Measurements from ENCODE around the gene ANO1. TPM values are rescaled to one million over a fixed set of nuclear protein-coding genes. Genes with fewer than 3 reads are reported as not detected.

ANO1 gene
- total and polyA plus RNA-seq, 2 donors = 10.4 to 15.0 TPM

DNA sequence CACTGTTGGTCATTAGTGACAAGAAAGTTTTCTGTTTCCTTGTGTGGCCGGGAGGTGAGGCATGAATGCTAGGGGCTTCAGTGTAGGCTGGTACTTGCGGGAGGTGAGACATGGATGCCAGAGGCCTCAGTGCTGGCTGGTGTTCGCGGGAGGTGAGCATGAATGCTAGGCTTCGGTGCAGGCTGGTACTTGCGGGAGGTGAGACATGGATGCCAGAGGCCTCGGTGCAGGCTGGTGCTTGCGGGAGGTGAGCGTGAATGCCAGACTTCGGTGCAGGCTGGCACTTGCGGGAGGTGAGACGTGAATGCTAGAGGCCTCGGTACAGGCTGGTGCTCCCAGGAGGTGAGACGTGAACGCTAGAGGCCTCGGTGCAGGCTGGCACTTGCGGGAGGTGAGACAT is 48.4 kb downstream of the ANO1 start:
- no peaks in the 10 kb centered on the region for H3K4me1 ChIP-seq (ENCODE audit: insufficient read depth)
- H3K4me3 ChIP-seq (ENCODE audit: low read depth, low read length) = no peak overlapping the region
- 86% methylated on average over 17 of the region's 17 CpGs for WGBS
- DNase-seq (ENCODE audit: extremely low spot score) = no peak
- no peak overlapping the region for H3K27ac ChIP-seq (ENCODE audit: low read depth)
- H3K36me3 ChIP-seq (ENCODE audit: insufficient read depth) = no peaks in the 10 kb centered on the region

- no peak for DNase-seq (ENCODE audit: extremely low spot score)
- H3K27ac ChIP-seq (ENCODE audit: low read depth) = no peak overlapping the region
- no peaks in the 10 kb centered on the region for H3K36me3 ChIP-seq (ENCODE audit: insufficient read depth)
- H3K4me1 ChIP-seq (ENCODE audit: insufficient read depth) = no peaks in the 10 kb centered on the region
- no peak overlapping the region for H3K4me3 ChIP-seq (ENCODE audit: low read depth, low read length)
- 56% methylated on average over 6 of the region's 6 CpGs for WGBS
Measured at GRCh38 chr11:70127653-70128434, 49.7 kb downstream of the ANO1 start.

- Histone ChIP-seq H3K4me1 (ENCODE audit: insufficient read depth) (no peaks in the 10 kb centered on the region), H3K27ac (ENCODE audit: low read depth) (no peak overlapping the region), H3K4me3 (ENCODE audit: low read depth, low read length) (no peak overlapping the region), H3K36me3 (ENCODE audit: insufficient read depth) (no peaks in the 10 kb centered on the region)
- WGBS = 79% methylated on average over 14 of the region's 14 CpGs
- DNase-seq (ENCODE audit: extremely low spot score) = no peak
Measured at GRCh38 chr11:70128435-70128906, 50.4 kb downstream of the ANO1 start.

DNA sequence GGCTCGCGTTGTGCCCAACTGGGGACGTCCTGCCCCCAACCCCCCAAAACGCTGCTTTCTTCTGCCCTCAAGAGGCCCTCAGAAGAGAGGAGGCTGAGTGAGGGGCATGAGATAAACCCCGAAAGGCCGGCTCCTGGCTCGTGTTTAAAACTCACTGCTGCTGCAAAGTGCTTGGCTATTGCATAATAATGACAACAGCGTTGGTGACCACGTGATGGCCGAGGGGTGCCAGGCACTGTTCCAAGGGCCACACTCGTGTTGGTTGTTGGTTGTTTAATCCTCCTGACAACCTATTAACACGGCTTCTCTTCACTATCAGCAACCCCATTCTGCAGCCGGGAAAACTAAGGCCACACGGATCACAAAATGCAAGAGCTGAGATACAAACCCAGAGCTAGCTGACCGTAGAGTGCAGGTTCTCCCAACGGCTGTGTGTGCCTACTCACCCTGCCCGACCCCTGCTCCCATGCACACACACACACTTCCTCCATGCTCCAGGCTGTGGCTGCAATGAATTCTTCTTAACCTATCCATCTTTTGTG is 51.0 kb downstream of the ANO1 start:
- 71% methylated on average over 17 of the region's 17 CpGs for WGBS
- no peak for DNase-seq (ENCODE audit: extremely low spot score)
- Histone ChIP-seq H3K36me3 (ENCODE audit: insufficient read depth) (no peaks in the 10 kb centered on the region), H3K4me3 (ENCODE audit: low read depth, low read length) (no peak overlapping the region), H3K4me1 (ENCODE audit: insufficient read depth) (no peaks in the 10 kb centered on the region), H3K27ac (ENCODE audit: low read depth) (no peak overlapping the region)

GRCh38 chr11:70130636-70131035 is 52.5 kb downstream of the ANO1 start:
- no peak for DNase-seq (ENCODE audit: extremely low spot score)
- Histone ChIP-seq H3K27ac (ENCODE audit: low read depth) (no peak overlapping the region), H3K4me3 (ENCODE audit: low read depth, low read length) (no peak overlapping the region), H3K36me3 (ENCODE audit: insufficient read depth) (no peaks in the 10 kb centered on the region), H3K4me1 (ENCODE audit: insufficient read depth) (no peaks in the 10 kb centered on the region)
- 95% methylated on average over 14 of the region's 14 CpGs for WGBS

GRCh38 chr11:70131606-70132190 is 53.6 kb downstream of the ANO1 start:
- H3K27ac ChIP-seq (ENCODE audit: low read depth) = no peak overlapping the region
- 93% methylated on average over 19 of the region's 19 CpGs for WGBS
- H3K4me3 ChIP-seq (ENCODE audit: low read depth, low read length) = no peak overlapping the region
- no peaks in the 10 kb centered on the region for H3K36me3 ChIP-seq (ENCODE audit: insufficient read depth)
- no peak for DNase-seq (ENCODE audit: extremely low spot score)
- H3K4me1 ChIP-seq (ENCODE audit: insufficient read depth) = no peaks in the 10 kb centered on the region

- no peaks in the 10 kb centered on the region for H3K4me1 ChIP-seq (ENCODE audit: insufficient read depth)
- 91% methylated on average over 6 of the region's 6 CpGs for WGBS
- H3K36me3 ChIP-seq (ENCODE audit: insufficient read depth) = no peaks in the 10 kb centered on the region
- H3K4me3 ChIP-seq (ENCODE audit: low read depth, low read length) = no peak overlapping the region
- no peak overlapping the region for H3K27ac ChIP-seq (ENCODE audit: low read depth)
- DNase-seq (ENCODE audit: extremely low spot score) = no peak
Measured at GRCh38 chr11:70132641-70133040, 54.5 kb downstream of the ANO1 start.

GRCh38 chr11:70133771-70134335 is 55.7 kb downstream of the ANO1 start:
- H3K4me3 ChIP-seq (ENCODE audit: low read depth, low read length) = no peak overlapping the region
- no peaks in the 10 kb centered on the region for H3K36me3 ChIP-seq (ENCODE audit: insufficient read depth)
- WGBS = 86% methylated on average over 16 of the region's 16 CpGs
- no peaks in the 10 kb centered on the region for H3K4me1 ChIP-seq (ENCODE audit: insufficient read depth)
- H3K27ac ChIP-seq (ENCODE audit: low read depth) = no peak overlapping the region
- no peak for DNase-seq (ENCODE audit: extremely low spot score)

- Histone ChIP-seq H3K36me3 (ENCODE audit: insufficient read depth) (no peaks in the 10 kb centered on the region), H3K27ac (ENCODE audit: low read depth) (no peak overlapping the region), H3K4me1 (ENCODE audit: insufficient read depth) (no peaks in the 10 kb centered on the region), H3K4me3 (ENCODE audit: low read depth, low read length) (no peak overlapping the region)
- no peak for DNase-seq (ENCODE audit: extremely low spot score)
- WGBS = 91% methylated on average over 14 of the region's 14 CpGs
Measured at GRCh38 chr11:70134490-70134889, 56.4 kb downstream of the ANO1 start.

- Histone ChIP-seq H3K4me3 (ENCODE audit: low read depth, low read length) (no peak overlapping the region), H3K36me3 (ENCODE audit: insufficient read depth) (no peaks in the 10 kb centered on the region), H3K27ac (ENCODE audit: low read depth) (no peak overlapping the region), H3K4me1 (ENCODE audit: insufficient read depth) (no peaks in the 10 kb centered on the region)
- no peak for DNase-seq (ENCODE audit: extremely low spot score)
- 56% methylated on average over 8 of the region's 8 CpGs for WGBS
Measured at GRCh38 chr11:70135142-70135541, 57.0 kb downstream of the ANO1 start.

- no peak overlapping the region for H3K4me3 ChIP-seq (ENCODE audit: low read depth, low read length)
- H3K27ac ChIP-seq (ENCODE audit: low read depth) = no peak overlapping the region
- 66% methylated on average over 15 of the region's 15 CpGs for WGBS
Measured at GRCh38 chr11:70135625-70136059, 57.5 kb downstream of the ANO1 start.

DNA sequence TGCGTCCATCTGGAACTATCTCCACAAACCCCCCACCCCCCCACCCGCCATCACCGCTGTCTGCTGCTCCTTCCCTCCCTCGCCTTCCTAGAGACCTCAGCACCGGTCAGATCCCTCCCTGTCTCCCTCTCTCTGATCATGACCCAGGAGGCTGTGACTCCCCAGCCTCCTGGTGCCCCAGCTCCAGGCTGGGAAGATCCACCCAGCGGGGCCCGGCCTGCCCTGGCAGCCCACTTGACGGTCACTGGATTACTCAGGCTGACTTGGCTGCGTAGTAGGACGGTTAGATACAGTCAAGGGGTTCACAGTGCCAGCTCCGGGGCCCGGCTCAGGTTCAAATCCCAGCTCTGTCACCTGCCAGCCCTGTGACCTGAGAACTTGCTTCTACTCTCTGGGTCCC is 59.3 kb downstream of the ANO1 start:
- Histone ChIP-seq H3K36me3 (ENCODE audit: insufficient read depth) (no peaks in the 10 kb centered on the region), H3K4me1 (ENCODE audit: insufficient read depth) (peaks cover 1% of the 10 kb centered on the region), H3K27ac (ENCODE audit: low read depth) (no peak overlapping the region), H3K4me3 (ENCODE audit: low read depth, low read length) (no peak overlapping the region)
- DNase-seq (ENCODE audit: extremely low spot score) = no peak
- 90% methylated on average over 12 of the region's 12 CpGs for WGBS

More at GRCh38 chr11:70135625-70136059, 57.5 kb downstream of the ANO1 start:
- Histone ChIP-seq H3K36me3 (ENCODE audit: insufficient read depth) (no peaks in the 10 kb centered on the region), H3K4me1 (ENCODE audit: insufficient read depth) (no peaks in the 10 kb centered on the region)
- DNase-seq (ENCODE audit: extremely low spot score) = no peak

- H3K4me3 ChIP-seq (ENCODE audit: low read depth, low read length) = no peak overlapping the region
Measured at GRCh38 chr11:70138403-70138802, 60.3 kb downstream of the ANO1 start.

More at GRCh38 chr11:70138403-70138802, 60.3 kb downstream of the ANO1 start:
- H3K4me1 ChIP-seq (ENCODE audit: insufficient read depth) = peaks cover 1% of the 10 kb centered on the region
- no peak overlapping the region for H3K27ac ChIP-seq (ENCODE audit: low read depth)
- no peaks in the 10 kb centered on the region for H3K36me3 ChIP-seq (ENCODE audit: insufficient read depth)
- no peak for DNase-seq (ENCODE audit: extremely low spot score)
- 92% methylated on average over 9 of the region's 9 CpGs for WGBS

All from urinary bladder (tissue), 4 donors.